Stimulated activated naive CD8-positive, alpha-beta T cell treated with anti-CD3 and anti-CD28 coated beads, Interleukin-15, Interleukin-2, amounts not matched to agents 100 ng/mL and 50 ng/mL, for 24 hours (primary cell): ENCODE results near the gene YIF1B.
"Not testable (repeated sequence)": the region's sequence is repeated elsewhere in the genome, so short reads cannot be mapped to it uniquely, and the experiment has no call there.

Source experiments
- H3K27ac Mint-ChIP-seq: one replicate; pipeline ENCODE4 v1.8.0; 2021; ENCODE audit warnings: mild to moderate bottlenecking, mixed read lengths
- H3K27me3 Mint-ChIP-seq: one replicate; pipeline ENCODE4 v1.8.0; 2021; ENCODE audit warnings: mixed read lengths
- H3K36me3 Mint-ChIP-seq: one replicate; pipeline ENCODE4 v1.8.0; 2021; ENCODE audit warnings: low read depth, mixed read lengths
- H3K4me1 Mint-ChIP-seq: one replicate; pipeline ENCODE4 v1.8.0; 2021; ENCODE audit warnings: low read depth, mixed read lengths
- H3K4me3 Mint-ChIP-seq: one replicate; pipeline ENCODE4 v1.8.0; 2021; ENCODE audit warnings: mild to moderate bottlenecking, mixed read lengths
- H3K9me3 Mint-ChIP-seq: one replicate; pipeline ENCODE4 v1.8.0; 2021; ENCODE audit warnings: mixed read lengths

YIF1B gene

GRCh38 chr19:38315657-38316476 is at the start of gene YIF1B:
YIF1B (minus strand) TSS chr19:38315947; CDS start chr19:38315917, 30 bp downstream.
- Mint-ChIP-seq H3K27ac (peak within 1 kb of the TSS; percentile 96), H3K27me3 (no peaks in the 10 kb centered on the region), H3K36me3 (no peaks in the 10 kb centered on the region), H3K4me1 (peaks cover 52% of the 10 kb centered on the region), H3K4me3 (peak within 1 kb of the TSS; percentile 96), H3K9me3 (no peaks in the 10 kb centered on the region)

- H3K27ac Mint-ChIP-seq, H3K9me3 Mint-ChIP-seq, H3K36me3 Mint-ChIP-seq: not testable (repeated sequence)
- H3K4me1 Mint-ChIP-seq, result peaks cover 18% of the 10 kb centered on the region
- H3K27me3 Mint-ChIP-seq, result peaks cover 25% of the 10 kb centered on the region
- H3K4me3 Mint-ChIP-seq, result peak overlapping the region; percentile 82
These were observed 47.4 kb upstream of the YIF1B start for GRCh38 chr19:38362946-38363688.

- Mint-ChIP-seq H3K4me3 (peak overlapping the region; percentile 82), H3K9me3 (no peaks in the 10 kb centered on the region), H3K4me1 (peaks cover 18% of the 10 kb centered on the region), H3K27me3 (peaks cover 25% of the 10 kb centered on the region), H3K36me3 (no peaks in the 10 kb centered on the region), H3K27ac (no peak overlapping the region)
These were observed 46.6 kb upstream of the YIF1B start for GRCh38 chr19:38362076-38362945.

- peaks cover 18% of the 10 kb centered on the region for H3K4me1 Mint-ChIP-seq
- peaks cover 25% of the 10 kb centered on the region for H3K27me3 Mint-ChIP-seq
- H3K4me3 Mint-ChIP-seq, result peak overlapping the region; percentile 82
- no peak overlapping the region for H3K27ac Mint-ChIP-seq
- H3K9me3 Mint-ChIP-seq, result no peaks in the 10 kb centered on the region
- no peaks in the 10 kb centered on the region for H3K36me3 Mint-ChIP-seq
These were observed 45.9 kb upstream of the YIF1B start for GRCh38 chr19:38361633-38362075.

GRCh38 chr19:38360839-38361631 is 45.3 kb upstream of the YIF1B start:
- peaks cover 24% of the 10 kb centered on the region for H3K27me3 Mint-ChIP-seq
- H3K4me3 Mint-ChIP-seq, result peak overlapping the region; percentile 82
- no peaks in the 10 kb centered on the region for H3K9me3 Mint-ChIP-seq
- no peaks in the 10 kb centered on the region for H3K36me3 Mint-ChIP-seq
- H3K27ac Mint-ChIP-seq, result no peak overlapping the region
- peaks cover 18% of the 10 kb centered on the region for H3K4me1 Mint-ChIP-seq

GRCh38 chr19:38360351-38360750 is 44.6 kb upstream of the YIF1B start:
- Mint-ChIP-seq H3K4me3 (no peak overlapping the region), H3K9me3 (no peaks in the 10 kb centered on the region), H3K27me3 (peaks cover 24% of the 10 kb centered on the region), H3K27ac (no peak overlapping the region), H3K4me1 (peaks cover 18% of the 10 kb centered on the region), H3K36me3 (no peaks in the 10 kb centered on the region)

GRCh38 chr19:38359242-38360021 is 43.7 kb upstream of the YIF1B start:
- no peak overlapping the region for H3K4me3 Mint-ChIP-seq
- H3K27ac Mint-ChIP-seq, result no peak overlapping the region
- H3K36me3 Mint-ChIP-seq, result no peaks in the 10 kb centered on the region
- H3K4me1 Mint-ChIP-seq, result peaks cover 18% of the 10 kb centered on the region
- no peaks in the 10 kb centered on the region for H3K9me3 Mint-ChIP-seq
- peaks cover 24% of the 10 kb centered on the region for H3K27me3 Mint-ChIP-seq

GRCh38 chr19:38358071-38358470 is 42.3 kb upstream of the YIF1B start:
- Mint-ChIP-seq H3K36me3 (no peaks in the 10 kb centered on the region), H3K4me1 (peaks cover 14% of the 10 kb centered on the region), H3K27me3 (peaks cover 21% of the 10 kb centered on the region), H3K27ac (no peak overlapping the region), H3K9me3 (no peaks in the 10 kb centered on the region), H3K4me3 (no peak overlapping the region)

GRCh38 chr19:38355728-38356725 is 40.3 kb upstream of the YIF1B start:
- H3K4me3 Mint-ChIP-seq, result no peak overlapping the region
- H3K36me3 Mint-ChIP-seq, result no peaks in the 10 kb centered on the region
- H3K27ac Mint-ChIP-seq, result no peak overlapping the region
- peaks cover 6% of the 10 kb centered on the region for H3K4me1 Mint-ChIP-seq
- no peaks in the 10 kb centered on the region for H3K9me3 Mint-ChIP-seq
- H3K27me3 Mint-ChIP-seq, result peaks cover 16% of the 10 kb centered on the region

- Mint-ChIP-seq H3K4me3 (no peak overlapping the region), H3K9me3 (no peaks in the 10 kb centered on the region), H3K27ac (no peak overlapping the region), H3K4me1 (no peaks in the 10 kb centered on the region), H3K36me3 (no peaks in the 10 kb centered on the region), H3K27me3 (peaks cover 3% of the 10 kb centered on the region)
These were observed 36.9 kb upstream of the YIF1B start for GRCh38 chr19:38352611-38353010.

- no peaks in the 10 kb centered on the region for H3K9me3 Mint-ChIP-seq
- H3K27ac Mint-ChIP-seq, result no peak overlapping the region
- H3K36me3 Mint-ChIP-seq, result no peaks in the 10 kb centered on the region
- H3K4me1 Mint-ChIP-seq, result no peaks in the 10 kb centered on the region
- peaks cover 3% of the 10 kb centered on the region for H3K27me3 Mint-ChIP-seq
- H3K4me3 Mint-ChIP-seq, result no peak overlapping the region
These were observed 36.2 kb upstream of the YIF1B start for GRCh38 chr19:38351865-38352395.

- Mint-ChIP-seq H3K9me3 (no peaks in the 10 kb centered on the region), H3K36me3 (no peaks in the 10 kb centered on the region), H3K27me3 (no peaks in the 10 kb centered on the region), H3K4me1 (no peaks in the 10 kb centered on the region), H3K4me3 (no peak overlapping the region), H3K27ac (no peak overlapping the region)
These were observed 35.1 kb upstream of the YIF1B start for GRCh38 chr19:38350883-38351282.
